ENCODE results near the gene OSER1.

- TF ChIP-seq GATA2 (IDR thresholded peaks at IDR 0.05; ENCODE audit: low read depth, low read length) (no peak), GATA3 (IDR thresholded peaks at IDR 0.05; ENCODE audit: low read depth, low read length) (no peak)
Observed at GRCh38 chr20:44234566-44235317, 24.2 kb upstream of the OSER1 start.

All from SH-SY5Y (cell line).